HCT116 (cell line): ENCODE measurements around the gene TMEM144. TPM values are rescaled to one million over a fixed set of nuclear protein-coding genes. Genes with fewer than 3 reads are reported as not detected.

Source experiments
- ATAC-seq: fragments of 200-7000 bp; cut with Tn5 transposase; 2 replicates; pipeline ENCODE4 v1.9.1; 2020; ENCODE audit warnings: mild to moderate bottlenecking, moderate library complexity
- BruUV-seq: library from RNA; stranded (reverse); fragments of 400-500 nt; replicated peaks from 2 replicates; lab custom pipeline; 2021; lab: Mats Ljungman, UMichigan
- CTCF ChIA-PET: fragments of 300-600 bp; sonication (Branson Sonifier 250); formaldehyde crosslinking; loops from one replicate; lab custom pipeline; 2021; ENCODE audit warnings: antibody characterized with exemption; lab: Charles Lee
- POLR2A ChIA-PET: fragments of 300-600, 350-600 bp; sonication (Branson Sonifier 250); formaldehyde crosslinking; loops from one replicate; lab custom pipeline; 2021; ENCODE audit warnings: antibody characterized with exemption; lab: Charles Lee
- RAD21 ChIA-PET, 2 experiments: fragments of 300-600 bp; sonication (Branson Sonifier 250); formaldehyde crosslinking; loops; one replicate each; lab custom pipeline; 2023; ENCODE audit warnings: low total read pairs in 2 of 2; ENCODE audit not compliant: uncharacterized antibody in 2 of 2, unreplicated experiment in 2 of 2, low non-redundant PET in 1 of 2; lab: Charles Lee
- DNase-seq: peaks from one replicate; pipeline ENCODE4 v3.0.0-alpha.2; 2010; ENCODE audit warnings: low read depth, low spot score
- H2AFZ ChIP-seq: fragments of 200-600 bp; shearing (Covaris generic), sonication (generic); 2 replicates; pipeline ENCODE4 v1.6.1; 2017; ENCODE audit warnings: low read depth, mixed run types, mixed read lengths, antibody characterized with exemption, low read length; ENCODE audit not compliant: poor library complexity, severe bottlenecking
- H3K27ac ChIP-seq: 2 replicates; pipeline ENCODE4 v1.5.1; 2012; ENCODE audit warnings: low read depth, low read length
- H3K27me3 ChIP-seq: fragments of 200-600 bp; sonication (generic); 2 replicates; pipeline ENCODE4 v1.6.1; 2016; ENCODE audit warnings: mixed run types, low read length, mixed read lengths; ENCODE audit not compliant: insufficient read depth
- H3K36me3 ChIP-seq, 2 experiments: fragments of 200-500 bp in 1 of 2; fragments of 200-600 bp in 1 of 2; sonication (Bioruptor generic) in 1 of 2; sonication (generic) in 1 of 2; 2 replicates each; pipeline versions ENCODE4 v1.5.1 to v1.6.1; 2014 to 2016; ENCODE audit warnings: low read length in 2 of 2, inconsistent platforms in 1 of 2, mixed read lengths in 1 of 2, mixed run types in 1 of 2; ENCODE audit not compliant: insufficient read depth in 2 of 2, control insufficient read depth in 1 of 2
- H3K4me1 ChIP-seq, 2 experiments: fragments of 200-600 bp in 1 of 2; sonication (generic) in 1 of 2; 2 replicates each; pipeline versions ENCODE4 v1.5.1 to v1.6.1; 2012 to 2017; ENCODE audit warnings: low read length in 2 of 2, inconsistent platforms in 1 of 2, mild to moderate bottlenecking in 1 of 2, mixed read lengths in 1 of 2, mixed run types in 1 of 2, moderate library complexity in 1 of 2; ENCODE audit not compliant: insufficient read depth in 2 of 2, control insufficient read depth in 1 of 2
- H3K4me2 ChIP-seq: fragments of 200-600 bp; sonication (generic); 2 replicates; pipeline ENCODE4 v1.6.1; 2017; ENCODE audit warnings: mixed run types, low read length, mixed read lengths
- H3K4me3 ChIP-seq, 2 experiments: fragments of 200-600 bp in 1 of 2; sonication (generic) in 1 of 2; replicated peaks in 1 of 2; 2 replicates each; pipeline ENCODE4 v1.5.1; 2011 to 2016; ENCODE audit warnings: low read length in 2 of 2, control low read depth in 1 of 2, low read depth in 1 of 2, mild to moderate bottlenecking in 1 of 2, mixed read lengths in 1 of 2, mixed run types in 1 of 2
- H3K79me2 ChIP-seq: fragments of 200-600 bp; sonication (generic); 2 replicates; pipeline ENCODE4 v1.6.1; 2017; ENCODE audit warnings: mild to moderate bottlenecking, mixed run types, low read length, moderate library complexity, mixed read lengths; ENCODE audit not compliant: insufficient read depth
- H3K9ac ChIP-seq: fragments of 200-600 bp; sonication (generic); 2 replicates; pipeline ENCODE4 v1.6.1; 2016; ENCODE audit warnings: low read length, mixed read lengths
- H3K9me2 ChIP-seq: fragments of 200-600 bp; sonication (generic), shearing (Covaris generic); 2 replicates; pipeline ENCODE4 v1.6.1; 2017; ENCODE audit warnings: mixed run types, mild to moderate bottlenecking, moderate library complexity; ENCODE audit not compliant: insufficient read depth
- H3K9me3 ChIP-seq, 2 experiments: fragments of 200-500 bp in 1 of 2; fragments of 200-600 bp in 1 of 2; sonication (Bioruptor generic) in 1 of 2; sonication (generic) in 1 of 2; 2 replicates each; pipeline ENCODE4 v1.6.1; 2014 to 2017; ENCODE audit warnings: low read length in 2 of 2, mixed read lengths in 2 of 2, inconsistent platforms in 1 of 2, low read depth in 1 of 2, mild to moderate bottlenecking in 1 of 2, mixed run types in 1 of 2, moderate library complexity in 1 of 2; ENCODE audit not compliant: control insufficient read depth in 1 of 2, insufficient read depth in 1 of 2
- H4K20me1 ChIP-seq: fragments of 200-600 bp; sonication (generic), shearing (Covaris generic); 2 replicates; pipeline ENCODE4 v1.6.1; 2017; ENCODE audit warnings: mixed run types, mild to moderate bottlenecking, moderate library complexity; ENCODE audit not compliant: insufficient read depth
- CBX3 ChIP-seq: IDR thresholded peaks from 2 replicates; pipeline ENCODE4 v1.6.1; 2012; ENCODE audit warnings: low read depth
- CEBPB ChIP-seq: IDR thresholded peaks from 2 replicates; pipeline ENCODE4 v1.6.1; 2012; ENCODE audit warnings: low read depth
- EGR1 ChIP-seq: IDR thresholded peaks from 2 replicates; pipeline ENCODE4 v1.6.1; 2012; ENCODE audit warnings: low read depth
- ELF1 ChIP-seq: IDR thresholded peaks from 2 replicates; pipeline ENCODE4 v1.6.1; 2012; ENCODE audit warnings: low read depth, borderline replicate concordance
- EZH2 ChIP-seq: fragments of 200-600 bp; sonication (generic); IDR thresholded peaks from 2 replicates; pipeline ENCODE4 v1.6.1; 2017; ENCODE audit warnings: antibody characterized with exemption, mixed run types
- EZH2phosphoT487 ChIP-seq: fragments of 200-600 bp; IDR thresholded peaks from 2 replicates; pipeline ENCODE4 v1.6.1; 2018; ENCODE audit warnings: antibody characterized with exemption, borderline replicate concordance
- FOSL1 ChIP-seq: IDR thresholded peaks from 2 replicates; pipeline ENCODE4 v1.6.1; 2012; ENCODE audit warnings: low read depth
- JUND ChIP-seq: IDR thresholded peaks from 2 replicates; pipeline ENCODE4 v1.6.1; 2012
- POLR2A ChIP-seq: IDR thresholded peaks from 2 replicates; pipeline ENCODE4 v1.7.0; 2011; ENCODE audit warnings: borderline replicate concordance; ENCODE audit not compliant: insufficient read depth, insufficient read length; ENCODE audit errors: extremely low read depth
- RAD21 ChIP-seq: IDR thresholded peaks from 2 replicates; pipeline ENCODE4 v1.6.1; 2012; ENCODE audit warnings: low read depth, mild to moderate bottlenecking
- SIN3A ChIP-seq: IDR thresholded peaks from 2 replicates; pipeline ENCODE4 v1.6.1; 2012; ENCODE audit warnings: low read depth
- TCF7L2 ChIP-seq: IDR thresholded peaks from 2 replicates; pipeline ENCODE4 v1.7.0; 2011; ENCODE audit warnings: borderline replicate concordance, inconsistent platforms; ENCODE audit not compliant: insufficient read depth, insufficient read length; ENCODE audit errors: extremely low read depth
- YY1 ChIP-seq: IDR thresholded peaks from 2 replicates; pipeline ENCODE4 v1.6.1; 2011; ENCODE audit warnings: low read length, low read depth, moderate library complexity, mild to moderate bottlenecking; ENCODE audit not compliant: insufficient replicate concordance; ENCODE audit errors: extremely low read depth
- ZFX ChIP-seq: fragments of 450-650 bp; IDR thresholded peaks from 2 replicates; pipeline ENCODE4 v1.6.1; 2017
- ZNF274 ChIP-seq: fragments of 200-500 bp; sonication (Bioruptor generic); IDR thresholded peaks from 2 replicates; pipeline ENCODE4 v1.6.1; 2014; ENCODE audit warnings: mild to moderate bottlenecking, low read depth, low read length, inconsistent platforms
- intact Hi-C: fragments of 100-400 bp; cut with micrococcal nuclease; formaldehyde crosslinking; loops from 2 replicates; pipeline ENCODE4 v1.10.0; 2022
- total RNA-seq: library from RNA; stranded (reverse); gene quantifications from one replicate; pipeline ENCODE4 v1.2.1, GENCODE V29; 2021; ENCODE audit not compliant: unreplicated experiment
- TF ChIP-seq, protein P1 (sequence below): IDR thresholded peaks from 2 replicates; pipeline ENCODE4 v1.6.1; 2012; ENCODE audit warnings: low read depth
- TF ChIP-seq, protein P2 (sequence below): IDR thresholded peaks from 2 replicates; pipeline ENCODE4 v1.6.1; 2012
- TF ChIP-seq, protein P3 (sequence below): IDR thresholded peaks from 2 replicates; pipeline ENCODE4 v1.6.1; 2012
- TF ChIP-seq, protein P4 (sequence below): IDR thresholded peaks from 2 replicates; pipeline ENCODE4 v1.6.1; 2011; ENCODE audit warnings: mild to moderate bottlenecking, low read length, moderate library complexity; ENCODE audit not compliant: insufficient replicate concordance; ENCODE audit errors: extremely low read depth
- TF ChIP-seq, protein P5 (sequence below), 3 experiments: fragments of 200-600 bp in 1 of 3; sonication (generic) in 1 of 3; IDR thresholded peaks in 2 of 3; conservative IDR thresholded peaks in 1 of 3; 2 replicates each; pipeline ENCODE4 v1.5.1; 2012 to 2017; ENCODE audit warnings: low read depth in 2 of 3, low read length in 2 of 3, antibody characterized with exemption in 1 of 3, borderline replicate concordance in 1 of 3, control low read depth in 1 of 3, mild to moderate bottlenecking in 1 of 3, mixed read lengths in 1 of 3, mixed run types in 1 of 3, moderate library complexity in 1 of 3; ENCODE audit not compliant: insufficient read depth in 1 of 3

Gene TMEM144
- total RNA-seq, 1 experiment from 2014 or later = 12.9 TPM

DNA sequence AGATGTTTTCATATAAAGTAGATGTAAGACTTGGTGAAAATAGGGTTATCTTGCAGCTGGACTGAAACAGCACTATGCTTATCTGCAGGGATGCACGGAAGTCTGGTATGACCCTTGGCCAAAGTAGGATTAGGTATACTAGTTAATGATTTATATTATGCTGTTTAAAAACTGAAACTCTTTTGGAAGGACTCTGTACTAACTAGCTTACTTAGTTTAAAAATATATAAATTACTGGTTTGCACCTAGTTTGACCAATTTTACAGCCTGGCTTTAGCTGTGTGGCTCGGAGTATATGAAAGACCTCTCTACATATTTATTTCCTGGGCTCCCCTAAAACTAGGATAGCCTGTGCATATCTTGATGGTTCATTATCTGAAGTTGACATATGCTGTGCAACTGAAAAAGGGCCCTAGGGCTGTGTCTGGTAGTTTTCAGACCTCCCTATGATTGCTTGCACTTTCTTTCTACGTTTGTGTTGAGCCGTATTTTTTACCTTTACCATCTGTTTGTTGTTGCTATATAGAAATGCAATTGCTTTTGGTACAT, 89.2 kb downstream of the TMEM144 start:
- Histone ChIP-seq H3K9me2 (no peaks in the 10 kb centered on the region), H2AFZ (no peak overlapping the region), H3K4me1 (no peaks in the 10 kb centered on the region), H3K9ac (no peak overlapping the region), H3K4me2 (no peak overlapping the region), H3K36me3 (no peaks in the 10 kb centered on the region), H3K9me3 (no peaks in the 10 kb centered on the region), H3K4me3 (no peak overlapping the region), H4K20me1 (no peaks in the 10 kb centered on the region), H3K27ac (no peak overlapping the region), H3K79me2 (no peaks in the 10 kb centered on the region), H3K27me3 (no peaks in the 10 kb centered on the region)
- ATAC-seq (no peak), DNase-seq (no peak)
- ChIA-PET RAD21 (no interaction called here), POLR2A (no interaction called here), CTCF (no interaction called here)
- intact Hi-C loops = no loop called here
- TF ChIP-seq CBX3 = no peak
- no peak for TF ChIP-seq CEBPB
- no peak for TF ChIP-seq YY1
- TF ChIP-seq TCF7L2 = no peak
- no peak for TF ChIP-seq RAD21
- no peak for TF ChIP-seq JUND
- TF ChIP-seq, protein P1, sequence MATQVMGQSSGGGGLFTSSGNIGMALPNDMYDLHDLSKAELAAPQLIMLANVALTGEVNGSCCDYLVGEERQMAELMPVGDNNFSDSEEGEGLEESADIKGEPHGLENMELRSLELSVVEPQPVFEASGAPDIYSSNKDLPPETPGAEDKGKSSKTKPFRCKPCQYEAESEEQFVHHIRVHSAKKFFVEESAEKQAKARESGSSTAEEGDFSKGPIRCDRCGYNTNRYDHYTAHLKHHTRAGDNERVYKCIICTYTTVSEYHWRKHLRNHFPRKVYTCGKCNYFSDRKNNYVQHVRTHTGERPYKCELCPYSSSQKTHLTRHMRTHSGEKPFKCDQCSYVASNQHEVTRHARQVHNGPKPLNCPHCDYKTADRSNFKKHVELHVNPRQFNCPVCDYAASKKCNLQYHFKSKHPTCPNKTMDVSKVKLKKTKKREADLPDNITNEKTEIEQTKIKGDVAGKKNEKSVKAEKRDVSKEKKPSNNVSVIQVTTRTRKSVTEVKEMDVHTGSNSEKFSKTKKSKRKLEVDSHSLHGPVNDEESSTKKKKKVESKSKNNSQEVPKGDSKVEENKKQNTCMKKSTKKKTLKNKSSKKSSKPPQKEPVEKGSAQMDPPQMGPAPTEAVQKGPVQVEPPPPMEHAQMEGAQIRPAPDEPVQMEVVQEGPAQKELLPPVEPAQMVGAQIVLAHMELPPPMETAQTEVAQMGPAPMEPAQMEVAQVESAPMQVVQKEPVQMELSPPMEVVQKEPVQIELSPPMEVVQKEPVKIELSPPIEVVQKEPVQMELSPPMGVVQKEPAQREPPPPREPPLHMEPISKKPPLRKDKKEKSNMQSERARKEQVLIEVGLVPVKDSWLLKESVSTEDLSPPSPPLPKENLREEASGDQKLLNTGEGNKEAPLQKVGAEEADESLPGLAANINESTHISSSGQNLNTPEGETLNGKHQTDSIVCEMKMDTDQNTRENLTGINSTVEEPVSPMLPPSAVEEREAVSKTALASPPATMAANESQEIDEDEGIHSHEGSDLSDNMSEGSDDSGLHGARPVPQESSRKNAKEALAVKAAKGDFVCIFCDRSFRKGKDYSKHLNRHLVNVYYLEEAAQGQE = no peak
- TF ChIP-seq EGR1 = no peak
- no peak for TF ChIP-seq FOSL1
- TF ChIP-seq EZH2phosphoT487 = no peak
- TF ChIP-seq, protein P2, sequence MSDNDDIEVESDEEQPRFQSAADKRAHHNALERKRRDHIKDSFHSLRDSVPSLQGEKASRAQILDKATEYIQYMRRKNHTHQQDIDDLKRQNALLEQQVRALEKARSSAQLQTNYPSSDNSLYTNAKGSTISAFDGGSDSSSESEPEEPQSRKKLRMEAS = no peak
- TF ChIP-seq, protein P3, sequence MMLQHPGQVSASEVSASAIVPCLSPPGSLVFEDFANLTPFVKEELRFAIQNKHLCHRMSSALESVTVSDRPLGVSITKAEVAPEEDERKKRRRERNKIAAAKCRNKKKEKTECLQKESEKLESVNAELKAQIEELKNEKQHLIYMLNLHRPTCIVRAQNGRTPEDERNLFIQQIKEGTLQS = no peak
- no peak for TF ChIP-seq ZFX
- TF ChIP-seq ZNF274 = no peak
- TF ChIP-seq, protein P4, sequence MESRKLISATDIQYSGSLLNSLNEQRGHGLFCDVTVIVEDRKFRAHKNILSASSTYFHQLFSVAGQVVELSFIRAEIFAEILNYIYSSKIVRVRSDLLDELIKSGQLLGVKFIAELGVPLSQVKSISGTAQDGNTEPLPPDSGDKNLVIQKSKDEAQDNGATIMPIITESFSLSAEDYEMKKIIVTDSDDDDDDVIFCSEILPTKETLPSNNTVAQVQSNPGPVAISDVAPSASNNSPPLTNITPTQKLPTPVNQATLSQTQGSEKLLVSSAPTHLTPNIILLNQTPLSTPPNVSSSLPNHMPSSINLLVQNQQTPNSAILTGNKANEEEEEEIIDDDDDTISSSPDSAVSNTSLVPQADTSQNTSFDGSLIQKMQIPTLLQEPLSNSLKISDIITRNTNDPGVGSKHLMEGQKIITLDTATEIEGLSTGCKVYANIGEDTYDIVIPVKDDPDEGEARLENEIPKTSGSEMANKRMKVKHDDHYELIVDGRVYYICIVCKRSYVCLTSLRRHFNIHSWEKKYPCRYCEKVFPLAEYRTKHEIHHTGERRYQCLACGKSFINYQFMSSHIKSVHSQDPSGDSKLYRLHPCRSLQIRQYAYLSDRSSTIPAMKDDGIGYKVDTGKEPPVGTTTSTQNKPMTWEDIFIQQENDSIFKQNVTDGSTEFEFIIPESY = no peak
- TF ChIP-seq SIN3A = no peak
- no peak for TF ChIP-seq ELF1
- TF ChIP-seq, protein P5, sequence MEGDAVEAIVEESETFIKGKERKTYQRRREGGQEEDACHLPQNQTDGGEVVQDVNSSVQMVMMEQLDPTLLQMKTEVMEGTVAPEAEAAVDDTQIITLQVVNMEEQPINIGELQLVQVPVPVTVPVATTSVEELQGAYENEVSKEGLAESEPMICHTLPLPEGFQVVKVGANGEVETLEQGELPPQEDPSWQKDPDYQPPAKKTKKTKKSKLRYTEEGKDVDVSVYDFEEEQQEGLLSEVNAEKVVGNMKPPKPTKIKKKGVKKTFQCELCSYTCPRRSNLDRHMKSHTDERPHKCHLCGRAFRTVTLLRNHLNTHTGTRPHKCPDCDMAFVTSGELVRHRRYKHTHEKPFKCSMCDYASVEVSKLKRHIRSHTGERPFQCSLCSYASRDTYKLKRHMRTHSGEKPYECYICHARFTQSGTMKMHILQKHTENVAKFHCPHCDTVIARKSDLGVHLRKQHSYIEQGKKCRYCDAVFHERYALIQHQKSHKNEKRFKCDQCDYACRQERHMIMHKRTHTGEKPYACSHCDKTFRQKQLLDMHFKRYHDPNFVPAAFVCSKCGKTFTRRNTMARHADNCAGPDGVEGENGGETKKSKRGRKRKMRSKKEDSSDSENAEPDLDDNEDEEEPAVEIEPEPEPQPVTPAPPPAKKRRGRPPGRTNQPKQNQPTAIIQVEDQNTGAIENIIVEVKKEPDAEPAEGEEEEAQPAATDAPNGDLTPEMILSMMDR (IDR thresholded peaks at IDR 0.05 in 2 of 3, conservative IDR thresholded peaks at IDR 0.05 in 1 of 3; ENCODE audit: borderline replicate concordance in 1 of 3, insufficient read depth in 1 of 3, low read depth in 2 of 3, low read length in 2 of 3) = no peak
- TF ChIP-seq POLR2A = no peak
- TF ChIP-seq EZH2 = no peak
- BruUV-seq = no TSS peak
